Fibroblast of lung (primary cell): ENCODE results near the gene SLC24A4. TPM values are rescaled to one million over a fixed set of nuclear protein-coding genes. Genes with fewer than 3 reads are reported as not detected.
A peak's percentile ranks its signal among the peaks of the same experiment; 100 is the strongest.

Experiments
- DNase-seq, 2 donors: peaks; one replicate each; pipeline versions ENCODE4 v3.0.0 to v3.0.0-alpha.2; 2010; ENCODE audit warnings: low read depth in 2 of 2
- H2AFZ ChIP-seq: 2 replicates; pipeline ENCODE4 v1.5.1; 2012; ENCODE audit warnings: low read length, control low read depth, inconsistent platforms
- H3K27ac ChIP-seq: 2 replicates; pipeline ENCODE4 v1.5.1; 2011; ENCODE audit warnings: low read length, control low read depth; ENCODE audit not compliant: insufficient read depth
- H3K27me3 ChIP-seq: 2 replicates; pipeline ENCODE4 v1.5.1; 2011; ENCODE audit warnings: mild to moderate bottlenecking, low read length; ENCODE audit not compliant: control insufficient read depth, insufficient read depth
- H3K36me3 ChIP-seq: 2 replicates; pipeline ENCODE4 v1.5.1; 2011; ENCODE audit warnings: low read length; ENCODE audit not compliant: control insufficient read depth, insufficient read depth
- H3K4me1 ChIP-seq: 2 replicates; pipeline ENCODE4 v1.5.1; 2011; ENCODE audit warnings: low read length; ENCODE audit not compliant: control insufficient read depth, insufficient read depth; ENCODE audit errors: extremely low read depth
- H3K4me2 ChIP-seq: 2 replicates; pipeline ENCODE4 v1.5.1; 2011; ENCODE audit warnings: low read length, control low read depth; ENCODE audit not compliant: insufficient read depth; ENCODE audit errors: extremely low read depth
- H3K4me3 ChIP-seq, 4 experiments: fragments of 200-600 bp in 1 of 4; sonication (generic) in 1 of 4; replicated peaks in 1 of 4; 2 replicates each; pipeline ENCODE4 v1.5.1; 2011 to 2016; ENCODE audit warnings: low read length in 4 of 4, low read depth in 3 of 4, mild to moderate bottlenecking in 3 of 4, control low read depth in 2 of 4, inconsistent platforms in 1 of 4, mixed read lengths in 1 of 4; ENCODE audit not compliant: insufficient read depth in 1 of 4; ENCODE audit errors: control extremely low read depth in 1 of 4
- H3K79me2 ChIP-seq: 2 replicates; pipeline ENCODE4 v1.5.1; 2012; ENCODE audit warnings: mild to moderate bottlenecking, low read length, inconsistent platforms; ENCODE audit not compliant: control insufficient read depth, insufficient read depth
- H3K9ac ChIP-seq: 2 replicates; pipeline ENCODE4 v1.5.1; 2011; ENCODE audit warnings: mild to moderate bottlenecking, low read length, control low read depth; ENCODE audit not compliant: insufficient read depth
- H3K9me3 ChIP-seq: 2 replicates; pipeline ENCODE4 v1.5.1; 2012; ENCODE audit warnings: low read depth, low read length; ENCODE audit not compliant: control insufficient read depth, insufficient read depth
- H4K20me1 ChIP-seq: 2 replicates; pipeline ENCODE4 v1.5.1; 2011; ENCODE audit warnings: low read length; ENCODE audit not compliant: control insufficient read depth, insufficient read depth; ENCODE audit errors: extremely low read depth
- EZH2 ChIP-seq: IDR thresholded peaks from 2 replicates; pipeline ENCODE4 v1.5.1; 2012; ENCODE audit warnings: low read length, control low read depth, mild to moderate bottlenecking; ENCODE audit errors: missing control alignments
- polyA plus RNA-seq, 2 donors: library from polyadenylated mRNA; depleted of rRNA in 1 of 2; stranded (reverse) in 1 of 2; unstranded in 1 of 2; fragments of >200 nt; gene quantifications; 2 replicates each; pipeline ENCODE4 v1.2.1, GENCODE V29; 2011 to 2012; ENCODE audit warnings: missing spikeins in 1 of 2
- total RNA-seq: library from RNA; depleted of rRNA; stranded (reverse); fragments of >200 nt; gene quantifications from 2 replicates; pipeline ENCODE4 v1.2.1, GENCODE V29; 2014
- TF ChIP-seq, protein P1 (sequence below), 2 donors: IDR thresholded peaks in 1 of 2; conservative IDR thresholded peaks in 1 of 2; 1 replicate in 1 of 2; 2 replicates in 1 of 2; pipeline ENCODE4 v1.5.1; 2011 to 2012; ENCODE audit warnings: low read length in 2 of 2, control low read depth in 1 of 2, inconsistent platforms in 1 of 2, low read depth in 1 of 2, mild to moderate bottlenecking in 1 of 2

SLC24A4 gene
- total and polyA plus RNA-seq, 2 donors (not counting 1 experiment from before 2014, with no cell fraction given), result 0.03 TPM; not detected in 1

DNA sequence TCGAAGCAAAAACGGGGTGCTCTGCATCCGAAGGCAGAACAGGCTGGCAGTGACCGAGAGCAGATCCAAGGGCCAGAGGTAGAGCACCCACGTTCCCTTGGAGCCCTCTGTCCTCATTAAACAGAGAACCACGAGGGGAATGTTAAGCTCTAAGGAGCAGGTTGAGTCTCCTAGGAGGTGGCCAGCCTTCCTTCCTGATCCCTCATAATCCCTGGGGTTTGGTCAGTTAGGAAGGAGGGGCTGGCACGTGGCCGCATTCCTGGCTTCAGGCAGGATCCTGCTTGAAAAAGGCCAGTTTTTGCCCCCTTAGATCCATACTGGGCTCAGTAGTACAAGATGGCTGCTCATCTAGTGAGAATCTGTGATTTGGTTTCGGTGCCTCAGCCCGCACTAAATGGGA is 57.2 kb downstream of the SLC24A4 start:
- TF ChIP-seq, protein P1, sequence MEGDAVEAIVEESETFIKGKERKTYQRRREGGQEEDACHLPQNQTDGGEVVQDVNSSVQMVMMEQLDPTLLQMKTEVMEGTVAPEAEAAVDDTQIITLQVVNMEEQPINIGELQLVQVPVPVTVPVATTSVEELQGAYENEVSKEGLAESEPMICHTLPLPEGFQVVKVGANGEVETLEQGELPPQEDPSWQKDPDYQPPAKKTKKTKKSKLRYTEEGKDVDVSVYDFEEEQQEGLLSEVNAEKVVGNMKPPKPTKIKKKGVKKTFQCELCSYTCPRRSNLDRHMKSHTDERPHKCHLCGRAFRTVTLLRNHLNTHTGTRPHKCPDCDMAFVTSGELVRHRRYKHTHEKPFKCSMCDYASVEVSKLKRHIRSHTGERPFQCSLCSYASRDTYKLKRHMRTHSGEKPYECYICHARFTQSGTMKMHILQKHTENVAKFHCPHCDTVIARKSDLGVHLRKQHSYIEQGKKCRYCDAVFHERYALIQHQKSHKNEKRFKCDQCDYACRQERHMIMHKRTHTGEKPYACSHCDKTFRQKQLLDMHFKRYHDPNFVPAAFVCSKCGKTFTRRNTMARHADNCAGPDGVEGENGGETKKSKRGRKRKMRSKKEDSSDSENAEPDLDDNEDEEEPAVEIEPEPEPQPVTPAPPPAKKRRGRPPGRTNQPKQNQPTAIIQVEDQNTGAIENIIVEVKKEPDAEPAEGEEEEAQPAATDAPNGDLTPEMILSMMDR (conservative IDR thresholded peaks at IDR 0.05 in 1 of 2, IDR thresholded peaks at IDR 0.05 in 1 of 2; ENCODE audit: low read depth in 1 of 2, low read length in 2 of 2), result no peak
- no peak for TF ChIP-seq EZH2
- no peak overlapping the region for H2AFZ ChIP-seq
- no peak overlapping the region for H3K27ac ChIP-seq
- no peaks in the 10 kb centered on the region for H3K9me3 ChIP-seq
- H3K4me1 ChIP-seq, result no peaks in the 10 kb centered on the region
- no peak overlapping the region for H3K4me3 ChIP-seq
- H4K20me1 ChIP-seq, result no peaks in the 10 kb centered on the region
- H3K27me3 ChIP-seq, result no peaks in the 10 kb centered on the region
- H3K36me3 ChIP-seq, result no peaks in the 10 kb centered on the region
- no peak for DNase-seq
- no peaks in the 10 kb centered on the region for H3K79me2 ChIP-seq
- H3K4me2 ChIP-seq, result no peak overlapping the region
- H3K9ac ChIP-seq, result no peak overlapping the region

DNA sequence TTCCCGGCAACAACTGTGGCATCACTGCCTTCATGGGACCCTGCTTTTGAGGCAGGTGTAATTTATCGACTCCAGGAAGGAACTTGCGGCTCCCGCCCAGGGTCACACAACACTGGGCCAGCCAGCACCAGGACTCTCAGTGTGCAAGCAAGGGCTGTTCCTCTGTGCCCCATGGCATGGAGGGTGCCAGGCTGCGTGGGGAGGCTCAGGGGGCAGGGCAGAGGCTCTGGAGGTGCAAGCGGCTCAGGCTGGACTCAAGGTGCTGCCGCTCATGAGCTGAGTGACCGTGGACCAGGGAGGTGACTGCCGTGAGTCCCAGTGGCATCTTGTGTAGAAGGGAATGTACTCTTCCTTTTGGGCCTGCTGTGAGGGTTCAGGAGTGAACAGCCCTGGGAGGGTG is 57.6 kb downstream of the SLC24A4 start:
- Histone ChIP-seq H3K4me3 (no peak overlapping the region), H3K27ac (no peak overlapping the region), H4K20me1 (no peaks in the 10 kb centered on the region), H3K79me2 (no peaks in the 10 kb centered on the region), H3K9ac (no peak overlapping the region), H2AFZ (no peak overlapping the region), H3K36me3 (no peaks in the 10 kb centered on the region), H3K4me2 (no peak overlapping the region), H3K4me1 (no peaks in the 10 kb centered on the region), H3K9me3 (no peaks in the 10 kb centered on the region), H3K27me3 (no peaks in the 10 kb centered on the region)
- DNase-seq, result no peak
- TF ChIP-seq, protein P1 (conservative IDR thresholded peaks at IDR 0.05 in 1 of 2, IDR thresholded peaks at IDR 0.05 in 1 of 2; ENCODE audit: low read depth in 1 of 2, low read length in 2 of 2), result no peak
- no peak for TF ChIP-seq EZH2

DNA sequence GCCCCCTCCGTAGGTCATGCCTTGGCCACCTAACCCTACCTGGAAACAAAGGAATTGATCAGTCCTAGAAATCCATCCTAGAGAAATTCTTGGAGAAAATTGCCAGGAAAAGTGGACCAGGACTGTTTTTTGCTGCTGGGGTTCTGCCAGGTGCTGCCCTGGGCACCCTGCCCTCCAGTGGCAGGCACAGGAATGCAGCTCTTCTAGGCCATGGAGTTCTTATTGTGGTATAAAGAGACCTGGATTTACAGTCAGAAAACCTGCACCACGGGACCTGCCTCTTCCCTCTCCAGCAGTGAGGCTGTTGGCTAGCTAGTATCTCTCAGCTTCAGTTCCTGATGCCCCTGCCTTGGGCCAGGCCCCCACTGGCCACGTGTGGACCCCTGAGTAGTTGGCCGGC is 59.7 kb downstream of the SLC24A4 start:
- DNase-seq, result no peak
- TF ChIP-seq, protein P1 (conservative IDR thresholded peaks at IDR 0.05 in 1 of 2, IDR thresholded peaks at IDR 0.05 in 1 of 2; ENCODE audit: low read depth in 1 of 2, low read length in 2 of 2), result peak in 1 of 2 donors; percentile 23
- no peak for TF ChIP-seq EZH2
- Histone ChIP-seq H3K9me3 (no peaks in the 10 kb centered on the region), H3K27me3 (no peaks in the 10 kb centered on the region), H4K20me1 (no peaks in the 10 kb centered on the region), H3K4me1 (no peaks in the 10 kb centered on the region), H3K4me3 (no peak overlapping the region), H3K27ac (no peak overlapping the region), H3K36me3 (no peaks in the 10 kb centered on the region), H3K4me2 (no peak overlapping the region), H2AFZ (no peak overlapping the region), H3K79me2 (no peaks in the 10 kb centered on the region), H3K9ac (no peak overlapping the region)
